B cell (primary cell): ENCODE results near the gene CST6.

Experiments
- EZH2 ChIP-seq: IDR thresholded peaks from 2 replicates; pipeline ENCODE4 v1.6.1; 2012; ENCODE audit warnings: borderline replicate concordance, low read depth, mild to moderate bottlenecking, moderate library complexity, low read length; ENCODE audit not compliant: insufficient read depth, poor library complexity, severe bottlenecking
- TF ChIP-seq, protein P1 (sequence below): fragments of 200-600 bp; IDR thresholded peaks from one replicate; pipeline ENCODE4 v1.8.0; 2022; ENCODE audit warnings: antibody characterized with exemption, mild to moderate bottlenecking

DNA sequence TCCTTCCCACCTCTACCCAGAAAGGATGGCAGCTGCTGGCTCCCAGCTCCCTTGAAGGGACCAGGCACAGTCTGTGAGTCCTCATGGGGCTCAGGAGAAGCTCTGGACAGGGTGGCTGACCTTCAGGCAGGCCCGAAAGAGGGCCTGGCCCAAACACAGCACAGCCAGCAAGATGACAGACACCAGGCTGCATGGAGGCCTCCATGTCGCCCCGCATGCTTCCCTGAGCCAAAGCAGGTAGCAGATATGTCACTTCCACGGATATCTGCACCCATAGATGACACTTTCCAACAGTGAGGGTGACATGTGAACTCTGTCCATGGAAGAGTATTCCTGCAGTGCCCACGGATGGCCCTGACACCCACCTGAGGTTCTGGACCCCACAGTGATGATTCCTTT, 28.2 kb upstream of the CST6 start:
- TF ChIP-seq EZH2 = no peak
- TF ChIP-seq, protein P1, sequence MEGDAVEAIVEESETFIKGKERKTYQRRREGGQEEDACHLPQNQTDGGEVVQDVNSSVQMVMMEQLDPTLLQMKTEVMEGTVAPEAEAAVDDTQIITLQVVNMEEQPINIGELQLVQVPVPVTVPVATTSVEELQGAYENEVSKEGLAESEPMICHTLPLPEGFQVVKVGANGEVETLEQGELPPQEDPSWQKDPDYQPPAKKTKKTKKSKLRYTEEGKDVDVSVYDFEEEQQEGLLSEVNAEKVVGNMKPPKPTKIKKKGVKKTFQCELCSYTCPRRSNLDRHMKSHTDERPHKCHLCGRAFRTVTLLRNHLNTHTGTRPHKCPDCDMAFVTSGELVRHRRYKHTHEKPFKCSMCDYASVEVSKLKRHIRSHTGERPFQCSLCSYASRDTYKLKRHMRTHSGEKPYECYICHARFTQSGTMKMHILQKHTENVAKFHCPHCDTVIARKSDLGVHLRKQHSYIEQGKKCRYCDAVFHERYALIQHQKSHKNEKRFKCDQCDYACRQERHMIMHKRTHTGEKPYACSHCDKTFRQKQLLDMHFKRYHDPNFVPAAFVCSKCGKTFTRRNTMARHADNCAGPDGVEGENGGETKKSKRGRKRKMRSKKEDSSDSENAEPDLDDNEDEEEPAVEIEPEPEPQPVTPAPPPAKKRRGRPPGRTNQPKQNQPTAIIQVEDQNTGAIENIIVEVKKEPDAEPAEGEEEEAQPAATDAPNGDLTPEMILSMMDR = no peak
